ENCODE measurements around the gene LBHD2.
"Not testable (repeated sequence)": the region's sequence is repeated elsewhere in the genome, so short reads cannot be mapped to it uniquely, and the experiment has no call there.

LBHD2 gene

GRCh38 chr14:103118018-103118662 is 34.1 kb downstream of the LBHD2 start:
- peak overlapping the region; percentile 72 for H3K27ac ChIP-seq (ENCODE audit: low read length)
- no peaks in the 10 kb centered on the region for H3K36me3 ChIP-seq (ENCODE audit: control insufficient read depth in 1 of 2, insufficient read depth in 2 of 2, low read length in 2 of 2)
- H3K4me3 ChIP-seq (ENCODE audit: low read depth in 1 of 2, low read length in 2 of 2) = no peak overlapping the region
- H3K9me3 ChIP-seq (ENCODE audit: control insufficient read depth in 1 of 2, low read length in 2 of 2) = no peaks in the 10 kb centered on the region
- H3K27me3 ChIP-seq (ENCODE audit: low read depth, low read length) = no peaks in the 10 kb centered on the region
- peaks cover 20 to 32% of the 10 kb centered on the region in 2 donors for H3K4me1 ChIP-seq (ENCODE audit: control insufficient read depth in 1 of 2, insufficient read depth in 2 of 2, low read length in 2 of 2)

GRCh38 chr14:103118663-103119404 is 34.8 kb downstream of the LBHD2 start:
- Histone ChIP-seq H3K4me1 (ENCODE audit: control insufficient read depth in 1 of 2, insufficient read depth in 2 of 2, low read length in 2 of 2) (peaks cover 20 to 29% of the 10 kb centered on the region in 2 donors), H3K9me3 (ENCODE audit: control insufficient read depth in 1 of 2, low read length in 2 of 2) (no peaks in the 10 kb centered on the region), H3K36me3 (ENCODE audit: control insufficient read depth in 1 of 2, insufficient read depth in 2 of 2, low read length in 2 of 2) (no peaks in the 10 kb centered on the region), H3K4me3 (ENCODE audit: low read depth in 1 of 2, low read length in 2 of 2) (no peak overlapping the region), H3K27me3 (ENCODE audit: low read depth, low read length) (no peaks in the 10 kb centered on the region), H3K27ac (ENCODE audit: low read length) (peak overlapping the region; percentile 72)

GRCh38 chr14:103119527-103119926 is 35.5 kb downstream of the LBHD2 start:
- not testable (repeated sequence) for H3K4me3 ChIP-seq (ENCODE audit: low read depth in 1 of 2, low read length in 2 of 2); H3K27ac ChIP-seq (ENCODE audit: low read length); H3K36me3 ChIP-seq (ENCODE audit: control insufficient read depth in 1 of 2, insufficient read depth in 2 of 2, low read length in 2 of 2); H3K27me3 ChIP-seq (ENCODE audit: low read depth, low read length); H3K9me3 ChIP-seq (ENCODE audit: control insufficient read depth in 1 of 2, low read length in 2 of 2)
- peaks cover 20 to 32% of the 10 kb centered on the region in 2 donors for H3K4me1 ChIP-seq (ENCODE audit: control insufficient read depth in 1 of 2, insufficient read depth in 2 of 2, low read length in 2 of 2)

- H3K27ac ChIP-seq (ENCODE audit: low read length) = peak overlapping the region; percentile 80
- H3K36me3 ChIP-seq (ENCODE audit: control insufficient read depth in 1 of 2, insufficient read depth in 2 of 2, low read length in 2 of 2) = no peaks in the 10 kb centered on the region
- H3K4me1 ChIP-seq (ENCODE audit: control insufficient read depth in 1 of 2, insufficient read depth in 2 of 2, low read length in 2 of 2) = peaks cover 20 to 43% of the 10 kb centered on the region in 2 donors
- H3K27me3 ChIP-seq (ENCODE audit: low read depth, low read length) = no peaks in the 10 kb centered on the region
- H3K9me3 ChIP-seq (ENCODE audit: control insufficient read depth in 1 of 2, low read length in 2 of 2) = no peaks in the 10 kb centered on the region
- H3K4me3 ChIP-seq (ENCODE audit: low read depth in 1 of 2, low read length in 2 of 2) = peak overlapping the region in 1 of 2 donors; percentile 31
Observed at GRCh38 chr14:103121121-103121845, 37.3 kb downstream of the LBHD2 start.

GRCh38 chr14:103121846-103122584 is 38.0 kb downstream of the LBHD2 start:
- Histone ChIP-seq H3K27me3 (ENCODE audit: low read depth, low read length) (no peaks in the 10 kb centered on the region), H3K4me3 (ENCODE audit: low read depth in 1 of 2, low read length in 2 of 2) (peak overlapping the region; percentile 44 to 64), H3K4me1 (ENCODE audit: control insufficient read depth in 1 of 2, insufficient read depth in 2 of 2, low read length in 2 of 2) (peaks cover 20 to 43% of the 10 kb centered on the region in 2 donors), H3K36me3 (ENCODE audit: control insufficient read depth in 1 of 2, insufficient read depth in 2 of 2, low read length in 2 of 2) (no peaks in the 10 kb centered on the region), H3K27ac (ENCODE audit: low read length) (peak overlapping the region; percentile 69), H3K9me3 (ENCODE audit: control insufficient read depth in 1 of 2, low read length in 2 of 2) (no peaks in the 10 kb centered on the region)

- H3K4me1 ChIP-seq (ENCODE audit: control insufficient read depth in 1 of 2, insufficient read depth in 2 of 2, low read length in 2 of 2) = peaks cover 20 to 46% of the 10 kb centered on the region in 2 donors
- H3K9me3 ChIP-seq (ENCODE audit: control insufficient read depth in 1 of 2, low read length in 2 of 2) = no peaks in the 10 kb centered on the region
- H3K36me3 ChIP-seq (ENCODE audit: control insufficient read depth in 1 of 2, insufficient read depth in 2 of 2, low read length in 2 of 2) = no peaks in the 10 kb centered on the region
- no peaks in the 10 kb centered on the region for H3K27me3 ChIP-seq (ENCODE audit: low read depth, low read length)
- peak overlapping the region; percentile 69 for H3K27ac ChIP-seq (ENCODE audit: low read length)
- H3K4me3 ChIP-seq (ENCODE audit: low read depth in 1 of 2, low read length in 2 of 2) = peak overlapping the region; percentile 44 to 64
Observed at GRCh38 chr14:103122585-103122946, 38.6 kb downstream of the LBHD2 start.

- Histone ChIP-seq H3K27me3 (ENCODE audit: low read depth, low read length) (no peaks in the 10 kb centered on the region), H3K4me1 (ENCODE audit: control insufficient read depth in 1 of 2, insufficient read depth in 2 of 2, low read length in 2 of 2) (peaks cover 20 to 51% of the 10 kb centered on the region in 2 donors), H3K27ac (ENCODE audit: low read length) (peak within 1 kb of the TSS; percentile 69)
Observed at GRCh38 chr14:103122947-103123633, 39.1 kb downstream of the LBHD2 start, which contains the start of gene TNFAIP2. TSS of gene TNFAIP2 (plus strand) at chr14:103123461. CDS start at chr14:103126458, 2,997 bp downstream.

GRCh38 chr14:103123634-103124500 is 39.9 kb downstream of the LBHD2 start:
- Histone ChIP-seq H3K36me3 (ENCODE audit: control insufficient read depth in 1 of 2, insufficient read depth in 2 of 2, low read length in 2 of 2) (no peaks in the 10 kb centered on the region), H3K4me1 (ENCODE audit: control insufficient read depth in 1 of 2, insufficient read depth in 2 of 2, low read length in 2 of 2) (peaks cover 13 to 53% of the 10 kb centered on the region in 2 donors), H3K27ac (ENCODE audit: low read length) (peak overlapping the region; percentile 45), H3K9me3 (ENCODE audit: control insufficient read depth in 1 of 2, low read length in 2 of 2) (no peaks in the 10 kb centered on the region), H3K4me3 (ENCODE audit: low read depth in 1 of 2, low read length in 2 of 2) (peak overlapping the region; percentile 55 to 64), H3K27me3 (ENCODE audit: low read depth, low read length) (no peaks in the 10 kb centered on the region)

More at GRCh38 chr14:103122947-103123633, 39.1 kb downstream of the LBHD2 start, which contains the start of gene TNFAIP2:
- no peaks in the 10 kb centered on the region for H3K36me3 ChIP-seq (ENCODE audit: control insufficient read depth in 1 of 2, insufficient read depth in 2 of 2, low read length in 2 of 2)
- H3K9me3 ChIP-seq (ENCODE audit: control insufficient read depth in 1 of 2, low read length in 2 of 2) = no peaks in the 10 kb centered on the region
- peak within 1 kb of the TSS; percentile 55 to 64 for H3K4me3 ChIP-seq (ENCODE audit: low read depth in 1 of 2, low read length in 2 of 2)

- H3K4me3 ChIP-seq (ENCODE audit: low read depth in 1 of 2, low read length in 2 of 2) = peak overlapping the region; percentile 55 to 64
- no peak overlapping the region for H3K27ac ChIP-seq (ENCODE audit: low read length)
- H3K9me3 ChIP-seq (ENCODE audit: control insufficient read depth in 1 of 2, low read length in 2 of 2) = no peaks in the 10 kb centered on the region
- no peaks in the 10 kb centered on the region for H3K27me3 ChIP-seq (ENCODE audit: low read depth, low read length)
- peaks cover 13 to 59% of the 10 kb centered on the region in 2 donors for H3K4me1 ChIP-seq (ENCODE audit: control insufficient read depth in 1 of 2, insufficient read depth in 2 of 2, low read length in 2 of 2)
- H3K36me3 ChIP-seq (ENCODE audit: control insufficient read depth in 1 of 2, insufficient read depth in 2 of 2, low read length in 2 of 2) = no peaks in the 10 kb centered on the region
Observed at GRCh38 chr14:103124501-103125001, 40.5 kb downstream of the LBHD2 start.

Measured in muscle layer of duodenum (tissue), 2 donors.